ENCODE data around the gene PAOX. TPM values are rescaled to one million over a fixed set of nuclear protein-coding genes. Genes with fewer than 3 reads are reported as not detected.

PAOX gene
- total and polyA plus RNA-seq, 2 of the 4 experiments (the other 2 are of a cell fraction) = 3.8 to 4.5 TPM

GRCh38 chr10:133403359-133403758 lies 24.3 kb downstream of the PAOX start:
- Histone ChIP-seq H2AFZ (replicated peaks; ENCODE audit: low read length, poor library complexity) (no peak overlapping the region), H2BK20ac (ENCODE audit: low read depth, low read length) (no peak overlapping the region), H4K20me1 (ENCODE audit: insufficient read depth, low read length) (peaks cover 8% of the 10 kb centered on the region; the same call in 1 of the 2 replicates), H3K4me3 (ENCODE audit: insufficient read depth, low read depth, low read length) (no peak overlapping the region), H3K23ac (ENCODE audit: low read depth, low read length) (no peak overlapping the region), H3K36me3 (ENCODE audit: control insufficient read depth, insufficient read depth, low read length) (peaks cover 53% of the 10 kb centered on the region), H3K27ac (ENCODE audit: insufficient read depth, low read length) (no peak overlapping the region), H3K27me3 (ENCODE audit: control insufficient read depth, insufficient read depth, low read length) (no peaks in the 10 kb centered on the region), H4K8ac (ENCODE audit: low read depth in 2 of 2, low read length in 2 of 2) (no peak overlapping the region), H3K14ac (replicated peaks; ENCODE audit: low read depth, low read length) (no peak overlapping the region), H3K18ac (ENCODE audit: low read depth, low read length) (no peak overlapping the region), H4K5ac (ENCODE audit: low read depth, low read length) (no peak overlapping the region), H3K79me1 (ENCODE audit: low read depth in 1 of 2, low read length in 2 of 2) (peaks cover 25 to 48% of the 10 kb centered on the region in 2 experiments), H3K56ac (ENCODE audit: extremely low read depth, insufficient read depth, low read length) (no peak overlapping the region), H2BK120ac (ENCODE audit: low read depth, low read length) (no peak overlapping the region), H2BK15ac (ENCODE audit: low read depth, low read length) (no peak overlapping the region), H2BK5ac (ENCODE audit: low read depth, low read length, poor library complexity, severe bottlenecking) (no peak overlapping the region), H4K91ac (ENCODE audit: insufficient read depth, low read depth, low read length) (no peak overlapping the region), H3K4me1 (ENCODE audit: control insufficient read depth, insufficient read depth, low read length) (peaks cover 4% of the 10 kb centered on the region; the same call in 1 of the 2 replicates), H2AK9ac (replicated peaks; ENCODE audit: low read depth, low read length, poor library complexity) (no peak overlapping the region), H3K9ac (ENCODE audit: low read depth, low read length) (no peak overlapping the region), H3K9me1 (ENCODE audit: insufficient read depth, low read length) (peaks cover 6% of the 10 kb centered on the region; the same call in 1 of the 2 replicates), H3K9me3 (ENCODE audit: control insufficient read depth, insufficient read depth, low read length) (no peaks in the 10 kb centered on the region), H3K4ac (ENCODE audit: low read depth, low read length) (no peak overlapping the region), H3K4me2 (ENCODE audit: low read depth, low read length) (no peak overlapping the region), H2AK5ac (ENCODE audit: low read depth, low read length) (no peak overlapping the region)
- POLR2A ChIA-PET (ENCODE audit: unreplicated experiment) = no interaction called here
- 90% methylated on average over 8 of the region's 16 CpGs; no CpG with 5 or more reads in 1 of the 2 experiments for WGBS, 2 experiments (ENCODE audit: extremely low coverage in 2 of 2, insufficient read length in 1 of 2)
- CTCF ChIA-PET = no interaction called here
- DNase-seq (no peak), ATAC-seq (ENCODE audit: low read depth) (no peak)
- no TSS peak for BruUV-seq (replicated peaks)
- dilution Hi-C loops (cut with HindIII; ENCODE audit: low sequenced_read_pairs, unreplicated experiment) (no loop called here), in situ Hi-C loops (cut with MboI; ENCODE audit: low sequenced_read_pairs) (no loop called here), intact Hi-C loops (cut with micrococcal nuclease) (no loop called here)
- no peak for TF ChIP-seq RCOR1 (IDR thresholded peaks at IDR 0.05; ENCODE audit: insufficient replicate concordance, low read length)
- TF ChIP-seq BHLHE40 (IDR thresholded peaks at IDR 0.05; ENCODE audit: low read depth, low read length) = no peak
- TF ChIP-seq RFX5 (IDR thresholded peaks at IDR 0.05; ENCODE audit: low read depth, low read length) = no peak
- TF ChIP-seq MXI1 (IDR thresholded peaks at IDR 0.05; ENCODE audit: borderline replicate concordance, low read depth, low read length) = no peak
- TF ChIP-seq MAFK (IDR thresholded peaks at IDR 0.05; ENCODE audit: low read depth, low read length) = no peak
- TF ChIP-seq CEBPB (IDR thresholded peaks at IDR 0.05; ENCODE audit: low read depth, low read length) = no peak
- TF ChIP-seq MAZ (IDR thresholded peaks at IDR 0.05; ENCODE audit: borderline replicate concordance, low read depth, low read length) = no peak
- TF ChIP-seq CHD1 (IDR thresholded peaks at IDR 0.05; ENCODE audit: low read depth, low read length) = no peak
- no peak for TF ChIP-seq NFE2L2 (IDR thresholded peaks at IDR 0.05; ENCODE audit: low read depth, low read length)
- TF ChIP-seq, protein P1, sequence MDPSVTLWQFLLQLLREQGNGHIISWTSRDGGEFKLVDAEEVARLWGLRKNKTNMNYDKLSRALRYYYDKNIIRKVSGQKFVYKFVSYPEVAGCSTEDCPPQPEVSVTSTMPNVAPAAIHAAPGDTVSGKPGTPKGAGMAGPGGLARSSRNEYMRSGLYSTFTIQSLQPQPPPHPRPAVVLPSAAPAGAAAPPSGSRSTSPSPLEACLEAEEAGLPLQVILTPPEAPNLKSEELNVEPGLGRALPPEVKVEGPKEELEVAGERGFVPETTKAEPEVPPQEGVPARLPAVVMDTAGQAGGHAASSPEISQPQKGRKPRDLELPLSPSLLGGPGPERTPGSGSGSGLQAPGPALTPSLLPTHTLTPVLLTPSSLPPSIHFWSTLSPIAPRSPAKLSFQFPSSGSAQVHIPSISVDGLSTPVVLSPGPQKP (IDR thresholded peaks at IDR 0.05; ENCODE audit: borderline replicate concordance, low read depth, low read length) = no peak
- TF ChIP-seq, protein P2, sequence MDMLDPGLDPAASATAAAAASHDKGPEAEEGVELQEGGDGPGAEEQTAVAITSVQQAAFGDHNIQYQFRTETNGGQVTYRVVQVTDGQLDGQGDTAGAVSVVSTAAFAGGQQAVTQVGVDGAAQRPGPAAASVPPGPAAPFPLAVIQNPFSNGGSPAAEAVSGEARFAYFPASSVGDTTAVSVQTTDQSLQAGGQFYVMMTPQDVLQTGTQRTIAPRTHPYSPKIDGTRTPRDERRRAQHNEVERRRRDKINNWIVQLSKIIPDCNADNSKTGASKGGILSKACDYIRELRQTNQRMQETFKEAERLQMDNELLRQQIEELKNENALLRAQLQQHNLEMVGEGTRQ (IDR thresholded peaks at IDR 0.05; ENCODE audit: low read depth, low read length) = no peak
- TF ChIP-seq SMC3 (IDR thresholded peaks at IDR 0.05; ENCODE audit: low read depth, low read length) = no peak
- TF ChIP-seq, protein P3, sequence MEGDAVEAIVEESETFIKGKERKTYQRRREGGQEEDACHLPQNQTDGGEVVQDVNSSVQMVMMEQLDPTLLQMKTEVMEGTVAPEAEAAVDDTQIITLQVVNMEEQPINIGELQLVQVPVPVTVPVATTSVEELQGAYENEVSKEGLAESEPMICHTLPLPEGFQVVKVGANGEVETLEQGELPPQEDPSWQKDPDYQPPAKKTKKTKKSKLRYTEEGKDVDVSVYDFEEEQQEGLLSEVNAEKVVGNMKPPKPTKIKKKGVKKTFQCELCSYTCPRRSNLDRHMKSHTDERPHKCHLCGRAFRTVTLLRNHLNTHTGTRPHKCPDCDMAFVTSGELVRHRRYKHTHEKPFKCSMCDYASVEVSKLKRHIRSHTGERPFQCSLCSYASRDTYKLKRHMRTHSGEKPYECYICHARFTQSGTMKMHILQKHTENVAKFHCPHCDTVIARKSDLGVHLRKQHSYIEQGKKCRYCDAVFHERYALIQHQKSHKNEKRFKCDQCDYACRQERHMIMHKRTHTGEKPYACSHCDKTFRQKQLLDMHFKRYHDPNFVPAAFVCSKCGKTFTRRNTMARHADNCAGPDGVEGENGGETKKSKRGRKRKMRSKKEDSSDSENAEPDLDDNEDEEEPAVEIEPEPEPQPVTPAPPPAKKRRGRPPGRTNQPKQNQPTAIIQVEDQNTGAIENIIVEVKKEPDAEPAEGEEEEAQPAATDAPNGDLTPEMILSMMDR (conservative IDR thresholded peaks at IDR 0.05; ENCODE audit: low read depth, low read length) = no peak
- TF ChIP-seq FOS (IDR thresholded peaks at IDR 0.05; ENCODE audit: low read depth, low read length) = no peak
- TF ChIP-seq POLR2A (IDR thresholded peaks at IDR 0.05; ENCODE audit: low read depth, low read length) = no peak
